ENCODE results near the gene ROGDI.
"Not testable (repeated sequence)": the region's sequence is repeated elsewhere in the genome, so short reads cannot be mapped to it uniquely, and the experiment has no call there.

The ROGDI gene

GRCh38 chr16:4790871-4791270 is 11.6 kb downstream of the ROGDI start:
- no peak for DNase-seq (ENCODE audit: low spot score)

GRCh38 chr16:4790261-4790660 is 12.2 kb downstream of the ROGDI start:
- DNase-seq (ENCODE audit: low spot score): no peak

- no peak for DNase-seq (ENCODE audit: low spot score)
Observed at GRCh38 chr16:4788910-4789309, 13.5 kb downstream of the ROGDI start.

GRCh38 chr16:4788489-4788889 is 13.9 kb downstream of the ROGDI start:
- DNase-seq (ENCODE audit: low spot score): no peak

- DNase-seq (ENCODE audit: low spot score): no peak
Observed at GRCh38 chr16:4787627-4788482, 14.6 kb downstream of the ROGDI start, which contains the start of gene SEPTIN12. Gene SEPTIN12, minus strand, starts transcription at chr16:4788345. Its CDS starts 700 bp downstream, at chr16:4787645.

- no peak for DNase-seq (ENCODE audit: low spot score)
Observed at GRCh38 chr16:4787068-4787467, 15.4 kb downstream of the ROGDI start.

- DNase-seq (ENCODE audit: low spot score): no peak
Observed at GRCh38 chr16:4785758-4786433, 16.5 kb downstream of the ROGDI start.

GRCh38 chr16:4784444-4784987 is 17.9 kb downstream of the ROGDI start:
- not testable (repeated sequence) for DNase-seq (ENCODE audit: low spot score)

- DNase-seq (ENCODE audit: low spot score): no peak
Observed at GRCh38 chr16:4783951-4784336, 18.5 kb downstream of the ROGDI start.

GRCh38 chr16:4783251-4783950 is 19.0 kb downstream of the ROGDI start:
- DNase-seq (ENCODE audit: low spot score): no peak

GRCh38 chr16:4780235-4780634 is 22.2 kb downstream of the ROGDI start:
- peak; percentile 45 for DNase-seq (ENCODE audit: low spot score)

GRCh38 chr16:4778050-4778392 is 24.4 kb downstream of the ROGDI start:
- DNase-seq (ENCODE audit: low spot score): no peak

- DNase-seq (ENCODE audit: low spot score): no peak
Observed at GRCh38 chr16:4777339-4778049, 24.9 kb downstream of the ROGDI start.

GRCh38 chr16:4776141-4776705 is 26.2 kb downstream of the ROGDI start:
- DNase-seq (ENCODE audit: low spot score): no peak

- DNase-seq (ENCODE audit: low spot score): no peak
Observed at GRCh38 chr16:4775005-4775404, 27.4 kb downstream of the ROGDI start.

GRCh38 chr16:4772351-4772750 is 30.1 kb downstream of the ROGDI start:
- no peak for DNase-seq (ENCODE audit: low spot score)

- no peak for DNase-seq (ENCODE audit: low spot score)
Observed at GRCh38 chr16:4771646-4772045, 30.8 kb downstream of the ROGDI start.

- DNase-seq (ENCODE audit: low spot score): no peak
Observed at GRCh38 chr16:4769306-4769638, 33.2 kb downstream of the ROGDI start.

GRCh38 chr16:4768549-4769305 is 33.7 kb downstream of the ROGDI start:
- DNase-seq (ENCODE audit: low spot score): peak; percentile 92

GRCh38 chr16:4767872-4768548 is 34.4 kb downstream of the ROGDI start:
- peak; percentile 16 for DNase-seq (ENCODE audit: low spot score)
